AG04450 (cell line): Measurements from ENCODE around the gene OPRD1. TPM values are rescaled to one million over a fixed set of nuclear protein-coding genes. Genes with fewer than 3 reads are reported as not detected.
"Not testable (repeated sequence)": the region's sequence is repeated elsewhere in the genome, so short reads cannot be mapped to it uniquely, and the experiment has no call there.

Experiments used
- CTCF ChIA-PET: fragments of 300-600, 350-600 bp; formaldehyde crosslinking; extraction: SDS; loops from one replicate; lab custom pipeline; 2022; ENCODE audit warnings: antibody characterized with exemption, inconsistent platforms; lab: Charles Lee
- POLR2A ChIA-PET: fragments of 350-600 bp; formaldehyde crosslinking; extraction: SDS; loops from one replicate; lab custom pipeline; 2021; ENCODE audit warnings: antibody characterized with exemption, inconsistent platforms; lab: Yijun Ruan, JAX
- DNase-seq: peaks from one replicate; pipeline ENCODE4 v3.0.0-alpha.2; 2011; ENCODE audit warnings: low read depth, low spot score
- H3K27ac ChIP-seq: one replicate; pipeline ENCODE4 v1.5.1; 2012; ENCODE audit warnings: low read depth, low read length, control low read depth
- H3K27me3 ChIP-seq: one replicate; pipeline ENCODE4 v1.6.0; 2012; ENCODE audit warnings: low read length; ENCODE audit not compliant: control insufficient read depth, insufficient read depth
- H3K4me3 ChIP-seq: 2 replicates; pipeline ENCODE4 v1.5.1; 2011; ENCODE audit warnings: mild to moderate bottlenecking, low read depth, low read length, control low read depth
- H3K9me3 ChIP-seq: 2 replicates; pipeline ENCODE4 v1.5.1; 2012; ENCODE audit warnings: low read length; ENCODE audit not compliant: control insufficient read depth, insufficient read depth
- polyA minus RNA-seq: library from RNA; depleted of rRNA, polyadenylated mRNA; stranded (reverse); fragments of >200 nt; gene quantifications from 2 replicates; pipeline ENCODE4 v1.2.3, GENCODE V29; 2011; rRNA and poly(A)+ RNA removed
- polyA plus RNA-seq: library from polyadenylated mRNA; depleted of rRNA; stranded (reverse); fragments of >200 nt; gene quantifications from 2 replicates; pipeline ENCODE4 v1.2.3, GENCODE V29; 2011; rRNA removed
- TF ChIP-seq, protein P1 (sequence below): IDR thresholded peaks from 2 replicates; pipeline ENCODE4 v1.5.1; 2011; ENCODE audit warnings: low read depth, low read length, control low read depth, inconsistent platforms

The OPRD1 gene
- polyA plus RNA-seq (not detected in 2 replicates), polyA minus RNA-seq (not detected in 2 replicates)

DNA sequence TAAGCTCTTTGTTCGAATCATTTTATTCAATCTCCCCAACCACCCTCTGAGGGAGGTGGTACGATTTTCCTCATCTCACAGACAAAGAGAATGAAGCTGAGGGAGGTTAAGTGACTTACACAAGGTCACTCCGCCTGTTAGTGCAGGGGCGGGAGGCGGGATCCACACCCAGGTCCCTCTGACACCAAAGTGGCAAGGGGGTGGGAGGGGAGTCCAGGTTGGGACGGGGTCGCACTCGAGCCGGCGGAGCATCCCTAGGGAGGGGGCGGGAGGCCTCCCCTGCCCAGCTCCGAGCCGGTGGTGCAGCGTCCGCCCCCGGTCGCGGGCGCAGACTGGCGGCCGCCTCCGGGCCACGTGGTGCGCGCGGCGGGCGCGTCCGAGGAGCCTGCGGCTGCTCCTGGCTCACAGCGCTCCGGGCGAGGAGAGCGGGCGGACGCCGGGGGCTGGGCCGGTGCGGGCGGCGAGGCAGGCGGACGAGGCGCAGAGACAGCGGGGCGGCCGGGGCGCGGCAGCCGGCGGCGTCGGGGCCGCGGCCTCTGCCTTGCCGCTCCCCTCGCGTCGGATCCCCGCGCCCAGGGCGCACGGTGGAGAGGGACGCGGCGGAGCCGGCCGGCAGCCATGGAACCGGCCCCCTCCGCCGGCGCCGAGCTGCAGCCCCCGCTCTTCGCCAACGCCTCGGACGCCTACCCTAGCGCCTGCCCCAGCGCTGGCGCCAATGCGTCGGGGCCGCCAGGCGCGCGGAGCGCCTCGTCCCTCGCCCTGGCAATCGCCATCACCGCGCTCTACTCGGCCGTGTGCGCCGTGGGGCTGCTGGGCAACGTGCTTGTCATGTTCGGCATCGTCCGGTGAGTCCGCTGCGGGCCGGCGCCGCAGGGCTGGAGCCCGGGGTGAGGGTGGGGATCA, at the start of gene OPRD1:
Gene OPRD1 (plus strand): TSS at position 405 of the 903 bp plus-strand sequence. CDS start 214 bp downstream, at position 619.
- no peak within 1 kb of the TSS for H3K4me3 ChIP-seq
- ChIA-PET POLR2A (no interaction called here), CTCF (no interaction called here)
- H3K27ac ChIP-seq = no peak within 1 kb of the TSS
- TF ChIP-seq, protein P1, sequence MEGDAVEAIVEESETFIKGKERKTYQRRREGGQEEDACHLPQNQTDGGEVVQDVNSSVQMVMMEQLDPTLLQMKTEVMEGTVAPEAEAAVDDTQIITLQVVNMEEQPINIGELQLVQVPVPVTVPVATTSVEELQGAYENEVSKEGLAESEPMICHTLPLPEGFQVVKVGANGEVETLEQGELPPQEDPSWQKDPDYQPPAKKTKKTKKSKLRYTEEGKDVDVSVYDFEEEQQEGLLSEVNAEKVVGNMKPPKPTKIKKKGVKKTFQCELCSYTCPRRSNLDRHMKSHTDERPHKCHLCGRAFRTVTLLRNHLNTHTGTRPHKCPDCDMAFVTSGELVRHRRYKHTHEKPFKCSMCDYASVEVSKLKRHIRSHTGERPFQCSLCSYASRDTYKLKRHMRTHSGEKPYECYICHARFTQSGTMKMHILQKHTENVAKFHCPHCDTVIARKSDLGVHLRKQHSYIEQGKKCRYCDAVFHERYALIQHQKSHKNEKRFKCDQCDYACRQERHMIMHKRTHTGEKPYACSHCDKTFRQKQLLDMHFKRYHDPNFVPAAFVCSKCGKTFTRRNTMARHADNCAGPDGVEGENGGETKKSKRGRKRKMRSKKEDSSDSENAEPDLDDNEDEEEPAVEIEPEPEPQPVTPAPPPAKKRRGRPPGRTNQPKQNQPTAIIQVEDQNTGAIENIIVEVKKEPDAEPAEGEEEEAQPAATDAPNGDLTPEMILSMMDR = no peak
- no peaks in the 10 kb centered on the region for H3K9me3 ChIP-seq
- no peak for DNase-seq
- peaks cover 59% of the 10 kb centered on the region for H3K27me3 ChIP-seq

DNA sequence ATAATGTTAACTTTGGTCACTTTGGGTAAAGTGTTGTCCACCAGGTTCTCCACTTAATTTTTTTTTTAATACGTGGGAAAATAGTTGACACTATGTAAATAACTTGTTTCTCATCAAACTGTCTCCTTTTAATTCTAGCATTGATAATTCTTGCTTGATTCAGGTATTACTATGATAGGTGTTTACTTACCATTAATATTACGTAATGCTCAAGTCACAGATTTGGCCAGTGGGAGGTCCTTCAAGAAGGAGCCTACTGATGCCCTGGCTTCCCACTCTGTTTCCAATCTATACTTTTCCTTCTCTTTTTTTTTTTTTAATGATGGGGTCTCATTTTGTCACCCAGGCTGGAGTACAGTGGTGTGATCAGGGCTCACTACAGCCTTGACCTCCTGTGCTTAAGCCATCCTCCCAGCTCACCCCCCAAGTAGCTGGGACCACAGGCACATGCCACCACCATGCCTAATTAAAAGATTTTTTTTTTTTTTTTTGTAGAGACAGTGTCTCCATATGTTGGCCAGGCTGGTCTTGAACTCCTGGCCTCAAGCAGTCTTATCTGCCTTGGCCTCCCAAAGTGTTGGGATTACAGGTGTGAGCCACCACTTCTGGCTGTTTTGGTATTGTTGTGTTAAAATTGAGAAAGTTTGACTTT, 45.3 kb upstream of the OPRD1 start:
- POLR2A ChIA-PET = interaction anchor here (1.0 kb wide), 1 partner anchor 30 kb away, joined by 3 read pairs; the partner anchor contains the start of gene YTHDF2
- TF ChIP-seq, protein P1 = no peak

DNA sequence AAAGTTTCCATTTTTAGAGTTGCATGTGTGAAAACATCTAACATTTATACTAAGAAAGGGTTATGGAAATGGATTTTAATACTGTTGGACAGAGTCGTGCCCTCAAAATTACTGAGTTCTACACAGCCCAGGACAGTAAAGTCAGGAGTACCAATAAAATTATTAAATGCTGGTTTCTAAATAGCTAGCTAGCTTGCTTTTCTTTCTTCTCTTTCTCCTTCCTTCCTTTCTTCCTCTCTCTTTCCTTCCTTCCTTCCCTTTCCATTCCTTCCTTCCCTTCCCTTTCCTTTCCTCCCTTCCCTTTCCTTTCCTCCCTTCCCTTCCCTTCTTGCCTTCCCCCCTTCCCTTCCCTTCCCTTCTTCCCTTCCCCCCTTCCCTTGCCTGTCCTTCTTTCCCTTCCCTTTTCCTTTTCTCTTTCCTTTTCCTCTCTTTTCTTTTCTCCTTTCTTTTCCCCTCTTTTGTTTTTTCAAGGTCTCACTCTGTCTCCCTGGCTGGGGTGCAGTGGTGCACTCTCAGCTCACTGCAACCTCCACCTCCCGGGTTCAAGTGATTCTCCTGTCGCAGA, 41.3 kb upstream of the OPRD1 start:
- Histone ChIP-seq H3K27ac (no peak overlapping the region), H3K27me3 (no peaks in the 10 kb centered on the region), H3K4me3 (no peak overlapping the region), H3K9me3 (no peaks in the 10 kb centered on the region)
- DNase-seq = no peak
- ChIA-PET CTCF (interaction anchor here (0.7 kb wide), 1 partner anchor 107 kb away, joined by 3 read pairs; no protein-coding TSS in a partner anchor), POLR2A (no interaction called here)
- TF ChIP-seq, protein P1 = no peak

More for the DNA sequence above, 45.3 kb upstream of the OPRD1 start:
- CTCF ChIA-PET = no interaction called here
- DNase-seq = no peak
- H3K9me3 ChIP-seq = no peaks in the 10 kb centered on the region
- H3K27ac ChIP-seq = no peak overlapping the region
- no peaks in the 10 kb centered on the region for H3K27me3 ChIP-seq
- H3K4me3 ChIP-seq = no peak overlapping the region

DNA sequence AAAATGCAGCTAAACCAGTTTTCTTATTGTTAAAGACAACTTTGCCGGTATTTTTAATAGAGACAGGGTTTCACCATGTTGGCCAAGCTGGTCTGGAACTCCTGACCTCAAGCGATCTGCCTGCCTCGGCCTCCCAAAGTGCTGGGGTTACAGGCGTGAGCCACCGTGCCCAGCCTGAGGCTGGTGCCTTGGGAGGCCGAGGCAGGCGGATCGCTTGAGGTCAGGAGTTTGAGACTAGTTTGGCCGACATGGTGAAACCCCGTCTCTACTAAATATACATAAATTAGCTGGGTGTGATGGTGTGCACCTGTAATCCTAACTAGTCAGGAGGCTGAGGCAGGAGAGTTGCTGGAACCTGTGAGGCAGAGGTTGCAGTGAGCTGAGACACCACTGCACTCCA, 40.0 kb upstream of the OPRD1 start:
- POLR2A ChIA-PET, DNase-seq, H3K9me3 ChIP-seq, H3K4me3 ChIP-seq, H3K27me3 ChIP-seq, H3K27ac ChIP-seq: not testable (repeated sequence)
- CTCF ChIA-PET = interaction anchor here (0.5 to 1.3 kb wide), 3 partner anchors 13 to 106 kb away, joined by 3 to 4 read pairs (median 3); no protein-coding TSS in a partner anchor

DNA sequence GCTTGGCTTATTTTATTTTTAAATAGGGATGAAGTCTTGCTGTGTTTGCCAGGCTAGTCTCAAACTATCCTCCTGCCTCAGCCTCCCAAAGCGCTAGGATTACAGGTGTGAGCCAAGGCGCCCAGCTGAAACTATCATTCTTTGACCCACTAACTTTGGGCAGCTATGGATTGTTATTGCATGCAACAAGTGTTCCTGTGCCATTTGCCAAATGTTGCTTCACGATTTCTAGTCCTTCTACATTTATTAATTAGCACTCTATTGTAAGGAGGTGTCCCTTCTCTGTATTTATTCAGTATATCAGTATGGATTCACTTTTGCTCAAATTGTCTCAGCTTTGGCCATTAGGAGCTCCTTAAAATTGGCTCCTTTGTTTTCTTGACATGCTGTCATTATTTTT, 38.9 kb upstream of the OPRD1 start:
- H3K4me3 ChIP-seq = no peak overlapping the region
- POLR2A ChIA-PET = no interaction called here
- no peaks in the 10 kb centered on the region for H3K27me3 ChIP-seq
- no peak for DNase-seq
- CTCF ChIA-PET = interaction anchor here (1.3 kb wide), 1 partner anchor 12 kb away, joined by 3 read pairs; no protein-coding TSS in a partner anchor
- H3K9me3 ChIP-seq = no peaks in the 10 kb centered on the region
- TF ChIP-seq, protein P1 = no peak
- no peak overlapping the region for H3K27ac ChIP-seq
